K562 (cell line): ENCODE data around the gene ABRAXAS1. TPM values are rescaled to one million over a fixed set of nuclear protein-coding genes. Genes with fewer than 3 reads are reported as not detected.

Experiments used
- FOXK1 ChIP-seq: sonication (generic); formaldehyde crosslinking; IDR thresholded peaks from 2 replicates; pipeline ENCODE4 v1.8.0; 2022; ENCODE audit warnings: missing genetic modification reagents, mild to moderate bottlenecking, borderline replicate concordance
- IRF2 ChIP-seq: sonication (generic); formaldehyde crosslinking; IDR thresholded peaks from 2 replicates; pipeline ENCODE4 v1.8.1; 2022; ENCODE audit warnings: mild to moderate bottlenecking, missing genetic modification reagents
- POLR2G ChIP-seq: fragments of 200-400 bp; formaldehyde crosslinking; IDR thresholded peaks from 2 replicates; pipeline ENCODE4 v1.6.1; 2017; ENCODE audit warnings: low read depth, mild to moderate bottlenecking, antibody characterized with exemption, low read length, moderate library complexity
- PRDM10 ChIP-seq: fragments of 450-650 bp; IDR thresholded peaks from 2 replicates; pipeline ENCODE4 v1.6.1; 2018; ENCODE audit not compliant: partially characterized antibody
- TCF3 ChIP-seq: sonication (generic); formaldehyde crosslinking; IDR thresholded peaks from 2 replicates; pipeline ENCODE4 v1.4.0; 2020; ENCODE audit warnings: mild to moderate bottlenecking, missing genetic modification reagents
- ZBTB40 ChIP-seq, 2 experiments: fragments of 450-650 bp in 1 of 2; sonication (generic) in 1 of 2; formaldehyde crosslinking in 1 of 2; IDR thresholded peaks; 2 replicates each; pipeline versions ENCODE4 v1.7.1 to v1.9.0; 2016 to 2022; ENCODE audit warnings: inconsistent platforms in 1 of 2, mild to moderate bottlenecking in 1 of 2, missing genetic modification reagents in 1 of 2
- ZNF766 ChIP-seq: fragments of 200-800 bp; sonication (Bioruptor generic); conservative IDR thresholded peaks from 2 replicates; pipeline ENCODE4 v1.6.1; 2016; ENCODE audit warnings: missing genetic modification characterization, missing compliant biosample characterization
- ZSCAN32 ChIP-seq: fragments of 450-650 bp; formaldehyde crosslinking; IDR thresholded peaks from 2 replicates; pipeline ENCODE4 v1.4.0; 2020; ENCODE audit warnings: mild to moderate bottlenecking, moderate library complexity
- polyA plus RNA-seq, 8 experiments: library from polyadenylated mRNA; depleted of rRNA in 4 of 8; stranded (reverse) in 5 of 8; unstranded in 3 of 8; fragments of >200 nt; fragmentation: Nextera tagmentation in 2 of 8; fragmentation: Illumina TruSeq in 1 of 8; extraction: Ambion mirVana in 2 of 8; extraction: Trizol in 1 of 8; gene quantifications; 2 replicates each; pipeline versions ENCODE4 v1.2.1 to v1.2.3, GENCODE V29; 2011 to 2014; ENCODE audit warnings: inconsistent platforms in 1 of 8, missing spikeins in 1 of 8
- total RNA-seq, 7 experiments: library from RNA; depleted of rRNA in 6 of 7; stranded (reverse); fragments of >200 nt in 6 of 7; fragmentation: Illumina TruSeq in 2 of 7; extraction: Trizol in 2 of 7; gene quantifications; 2 replicates each; pipeline versions ENCODE4 v1.2.1 to v1.2.3, GENCODE V29; 2011 to 2021; ENCODE audit warnings: low replicate concordance in 1 of 7

Gene ABRAXAS1
- total and polyA plus RNA-seq, 9 of the 15 experiments (the other 6 are each of a cell fraction or from before 2014, with no cell fraction given) = 10.8 to 48.3 (median 22.1) TPM

- TF ChIP-seq FOXK1 (0 out of 2 replicates have a peak, but pooled peaks have one; percentile 17), PRDM10 (peak; percentile 71), IRF2 (CRISPR knock-in tag) (no peak), ZSCAN32 (CRISPR knock-in tag) (0 out of 2 replicates have a peak, but pooled peaks have one; percentile 6), ZNF766 (CRISPR knock-in tag) (peak; percentile 14; the same call in 1 of the 2 replicates), TCF3 (CRISPR knock-in tag) (0 out of 2 replicates have a peak, but pooled peaks have one; percentile 9), ZBTB40 (IDR thresholded peaks at IDR 0.05) (peak; percentile 100), ZBTB40 (CRISPR knock-in tag; IDR thresholded peaks at IDR 0.05) (no peak), POLR2G (peak; percentile 88)
These were observed 29.4 kb downstream of the ABRAXAS1 start, which contains the start of the genes HELQ and MRPS18C (continued) for GRCh38 chr4:83455281-83456183.
